ENCODE results near the gene MICU2.

MICU2 gene

DNA sequence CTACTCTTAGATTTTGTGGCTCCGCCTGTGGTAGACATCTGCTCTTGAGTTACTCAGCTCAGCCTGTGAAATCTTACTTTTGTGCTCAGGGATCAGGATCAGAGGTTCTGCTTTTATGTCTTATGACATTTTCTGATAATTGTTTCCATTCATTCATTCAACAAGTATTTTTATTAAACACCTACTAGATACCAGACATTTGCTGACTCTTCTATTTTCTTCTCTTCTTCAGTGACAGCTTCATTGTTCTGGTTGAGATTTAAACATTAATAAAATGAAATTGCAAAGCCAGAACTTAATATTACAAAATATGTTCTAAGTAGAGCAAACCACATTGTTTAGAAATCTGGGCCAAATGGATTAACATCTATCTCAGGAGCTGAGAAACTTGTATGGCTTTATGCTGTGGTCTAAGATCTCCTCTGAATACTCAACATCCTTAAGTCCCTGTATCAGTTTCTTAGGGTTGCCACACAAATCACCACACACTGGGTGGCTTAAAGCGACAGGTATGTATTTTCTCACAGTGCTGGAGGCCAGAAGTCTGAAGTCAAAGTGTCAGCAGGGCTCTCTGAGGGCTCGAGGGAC is 15.8 kb upstream of the MICU2 start:
- no peaks in the 10 kb centered on the region for H3K4me1 ChIP-seq (ENCODE audit: control insufficient read depth, insufficient read depth, low read length)
- DNase-seq (ENCODE audit: low read depth, low spot score) = no peak
- no CpG with 5 or more reads among the region's 3 CpGs for WGBS (ENCODE audit: insufficient coverage, insufficient read length)
- no peaks in the 10 kb centered on the region for H3K9me3 ChIP-seq (ENCODE audit: control insufficient read depth, insufficient read depth, low read length)
- no peak overlapping the region for H3K4me3 ChIP-seq (ENCODE audit: low read length)
- no peaks in the 10 kb centered on the region for H3K36me3 ChIP-seq (ENCODE audit: control insufficient read depth, insufficient read depth, low read length)
- H3K27ac ChIP-seq (ENCODE audit: low read length) = no peak overlapping the region
- H3K27me3 ChIP-seq (ENCODE audit: control insufficient read depth, insufficient read depth, low read length) = no peaks in the 10 kb centered on the region

- H3K4me1 ChIP-seq (ENCODE audit: control insufficient read depth, insufficient read depth, low read length) = no peaks in the 10 kb centered on the region
- H3K36me3 ChIP-seq (ENCODE audit: control insufficient read depth, insufficient read depth, low read length) = no peaks in the 10 kb centered on the region
- H3K27me3 ChIP-seq (ENCODE audit: control insufficient read depth, insufficient read depth, low read length) = no peaks in the 10 kb centered on the region
- H3K27ac ChIP-seq (ENCODE audit: low read length) = no peak overlapping the region
- no peak for DNase-seq (ENCODE audit: low read depth, low spot score)
- no peak overlapping the region for H3K4me3 ChIP-seq (ENCODE audit: low read length)
- no peaks in the 10 kb centered on the region for H3K9me3 ChIP-seq (ENCODE audit: control insufficient read depth, insufficient read depth, low read length)
- no CpG with 5 or more reads among the region's 3 CpGs for whole genome bisulfite sequencing (ENCODE audit: insufficient coverage, insufficient read length)
Measured at GRCh38 chr13:21616880-21617279, 12.9 kb upstream of the MICU2 start.

DNA sequence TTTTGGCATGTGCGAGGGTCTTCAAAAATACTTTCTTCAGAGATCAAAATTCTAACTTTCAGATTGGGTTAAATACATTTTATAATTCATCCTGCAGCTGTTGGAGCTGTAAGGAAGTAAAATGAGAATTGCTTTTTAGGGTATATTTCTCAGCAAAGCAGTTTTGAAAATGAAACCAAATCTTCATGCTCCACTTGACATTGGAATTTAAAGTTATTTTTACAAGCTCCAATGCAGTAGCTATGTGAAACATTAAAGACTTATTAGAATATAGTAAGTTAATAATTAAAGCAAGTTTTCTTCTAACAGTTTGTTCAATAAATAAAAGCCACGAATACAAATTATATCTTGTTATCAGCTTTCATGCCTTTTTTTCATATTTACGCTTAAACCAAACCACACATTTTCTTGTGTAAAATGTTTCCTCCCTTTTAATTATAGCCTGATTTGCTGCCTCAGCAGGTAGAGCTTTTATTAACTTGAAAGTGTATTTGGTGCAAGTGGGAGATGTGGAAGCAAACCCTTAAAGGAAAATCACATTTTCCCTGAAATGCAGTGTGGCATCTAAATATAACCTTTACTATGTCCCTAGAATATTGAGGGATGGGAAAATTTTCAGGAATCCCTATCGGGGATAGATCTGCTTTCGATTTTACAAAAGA is 12.4 kb upstream of the MICU2 start:
- H3K9me3 ChIP-seq (ENCODE audit: control insufficient read depth, insufficient read depth, low read length) = no peaks in the 10 kb centered on the region
- H3K27me3 ChIP-seq (ENCODE audit: control insufficient read depth, insufficient read depth, low read length) = no peaks in the 10 kb centered on the region
- no peaks in the 10 kb centered on the region for H3K36me3 ChIP-seq (ENCODE audit: control insufficient read depth, insufficient read depth, low read length)
- no peak overlapping the region for H3K4me3 ChIP-seq (ENCODE audit: low read length)
- H3K4me1 ChIP-seq (ENCODE audit: control insufficient read depth, insufficient read depth, low read length) = no peaks in the 10 kb centered on the region
- no peak for DNase-seq (ENCODE audit: low read depth, low spot score)
- 100% methylated on average over 1 of the region's 5 CpGs for WGBS (ENCODE audit: insufficient coverage, insufficient read length)
- H3K27ac ChIP-seq (ENCODE audit: low read length) = no peak overlapping the region

DNA sequence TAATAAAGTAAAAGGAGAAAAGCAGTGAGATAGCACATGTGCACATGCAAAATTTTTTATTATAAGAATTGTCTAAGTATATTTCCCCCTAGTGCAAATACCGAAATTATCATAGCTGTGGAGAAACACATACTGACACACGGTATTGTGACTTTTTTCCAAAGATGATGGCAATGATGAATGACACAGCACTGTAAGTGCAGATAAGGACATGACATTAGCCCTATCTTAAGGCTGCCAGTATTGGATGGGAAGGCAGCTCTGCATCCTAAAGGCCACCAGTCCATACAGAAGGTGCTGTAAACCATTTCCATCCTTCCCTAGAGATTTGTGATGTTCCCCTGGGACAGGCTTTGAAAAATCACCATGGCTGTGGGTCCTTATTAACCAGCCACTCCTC is 11.5 kb upstream of the MICU2 start:
- no peaks in the 10 kb centered on the region for H3K4me1 ChIP-seq (ENCODE audit: control insufficient read depth, insufficient read depth, low read length)
- H3K9me3 ChIP-seq (ENCODE audit: control insufficient read depth, insufficient read depth, low read length) = no peaks in the 10 kb centered on the region
- no peak overlapping the region for H3K27ac ChIP-seq (ENCODE audit: low read length)
- no peaks in the 10 kb centered on the region for H3K27me3 ChIP-seq (ENCODE audit: control insufficient read depth, insufficient read depth, low read length)
- H3K36me3 ChIP-seq (ENCODE audit: control insufficient read depth, insufficient read depth, low read length) = no peaks in the 10 kb centered on the region
- no CpG with 5 or more reads among the region's 2 CpGs for WGBS (ENCODE audit: insufficient coverage, insufficient read length)
- H3K4me3 ChIP-seq (ENCODE audit: low read length) = no peak overlapping the region
- no peak for DNase-seq (ENCODE audit: low read depth, low spot score)

DNA sequence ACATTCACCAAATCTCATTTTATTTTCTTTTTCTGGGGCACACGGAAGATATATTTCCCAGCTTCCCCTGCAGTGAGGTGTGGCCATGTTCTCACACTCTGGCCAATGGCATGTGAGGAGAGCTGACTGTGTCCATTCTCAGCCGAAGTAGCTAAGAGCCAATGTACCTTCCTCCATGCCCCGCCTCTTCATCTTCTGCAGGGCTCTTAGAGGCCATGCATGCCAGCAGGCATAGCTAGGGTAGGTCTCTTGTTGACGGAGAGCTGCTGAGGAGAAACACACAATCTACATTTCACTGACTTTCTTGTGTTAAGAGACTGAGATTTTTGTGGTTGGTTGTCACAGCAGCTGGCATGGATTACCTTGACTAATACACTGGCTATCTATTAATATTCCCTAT is 9.8 kb upstream of the MICU2 start:
- Histone ChIP-seq H3K9me3 (ENCODE audit: control insufficient read depth, insufficient read depth, low read length) (no peaks in the 10 kb centered on the region), H3K27ac (ENCODE audit: low read length) (no peak overlapping the region), H3K27me3 (ENCODE audit: control insufficient read depth, insufficient read depth, low read length) (no peaks in the 10 kb centered on the region), H3K4me1 (ENCODE audit: control insufficient read depth, insufficient read depth, low read length) (no peaks in the 10 kb centered on the region), H3K36me3 (ENCODE audit: control insufficient read depth, insufficient read depth, low read length) (no peaks in the 10 kb centered on the region), H3K4me3 (ENCODE audit: low read length) (no peak overlapping the region)
- no CpG with 5 or more reads among the region's 4 CpGs for WGBS (ENCODE audit: insufficient coverage, insufficient read length)
- no peak for DNase-seq (ENCODE audit: low read depth, low spot score)

DNA sequence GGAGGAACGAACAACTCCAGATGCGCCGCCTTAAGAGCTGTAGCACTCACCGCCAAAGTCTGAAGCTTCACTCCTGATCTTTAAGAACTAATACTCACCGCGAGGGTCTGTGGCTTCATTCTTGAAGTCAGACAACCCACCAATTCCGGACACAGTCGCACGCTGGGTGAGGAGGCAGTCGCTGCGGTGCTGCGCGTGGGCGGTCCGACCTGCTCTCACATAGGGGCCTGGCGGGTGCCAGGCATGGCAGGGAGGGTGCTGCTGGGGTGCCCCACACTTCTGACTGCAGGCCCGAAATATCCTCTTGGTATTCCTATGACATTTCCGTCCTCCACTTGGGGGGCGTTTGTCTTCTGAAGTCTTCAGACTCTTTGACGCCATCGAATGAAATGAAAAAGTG is 7.4 kb upstream of the MICU2 start:
- DNase-seq (ENCODE audit: low read depth, low spot score) = no peak
- Histone ChIP-seq H3K4me1 (ENCODE audit: control insufficient read depth, insufficient read depth, low read length) (no peaks in the 10 kb centered on the region), H3K9me3 (ENCODE audit: control insufficient read depth, insufficient read depth, low read length) (no peaks in the 10 kb centered on the region), H3K27me3 (ENCODE audit: control insufficient read depth, insufficient read depth, low read length) (no peaks in the 10 kb centered on the region), H3K36me3 (ENCODE audit: control insufficient read depth, insufficient read depth, low read length) (no peaks in the 10 kb centered on the region), H3K27ac (ENCODE audit: low read length) (no peak overlapping the region), H3K4me3 (ENCODE audit: low read length) (no peak overlapping the region)
- no CpG with 5 or more reads among the region's 21 CpGs for WGBS (ENCODE audit: insufficient coverage, insufficient read length)

DNA sequence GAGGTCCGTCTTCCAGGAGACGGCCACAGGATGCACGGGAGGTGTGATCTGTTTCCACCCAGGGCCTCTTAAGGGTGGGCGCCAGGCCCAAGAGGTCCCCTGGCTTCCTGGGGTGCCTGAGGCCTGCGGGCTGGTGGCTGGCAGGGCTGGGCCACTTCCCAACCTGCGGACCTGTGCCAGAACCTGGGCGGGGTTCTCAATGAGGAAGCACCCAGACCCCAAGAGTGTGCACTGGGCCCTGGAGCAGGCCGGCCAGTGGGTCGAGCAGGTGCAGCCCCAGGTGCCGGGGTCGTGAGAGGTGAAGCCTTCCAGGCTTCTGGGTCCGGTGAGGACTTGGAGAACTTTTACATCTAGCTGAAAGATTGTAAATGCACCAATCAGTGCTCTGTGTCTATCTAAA is 6.7 kb upstream of the MICU2 start:
- H3K4me1 ChIP-seq (ENCODE audit: control insufficient read depth, insufficient read depth, low read length) = no peaks in the 10 kb centered on the region
- no peaks in the 10 kb centered on the region for H3K27me3 ChIP-seq (ENCODE audit: control insufficient read depth, insufficient read depth, low read length)
- no peaks in the 10 kb centered on the region for H3K9me3 ChIP-seq (ENCODE audit: control insufficient read depth, insufficient read depth, low read length)
- H3K36me3 ChIP-seq (ENCODE audit: control insufficient read depth, insufficient read depth, low read length) = no peaks in the 10 kb centered on the region
- DNase-seq (ENCODE audit: low read depth, low spot score) = no peak
- no peak overlapping the region for H3K27ac ChIP-seq (ENCODE audit: low read length)
- no CpG with 5 or more reads among the region's 12 CpGs for WGBS (ENCODE audit: insufficient coverage, insufficient read length)
- H3K4me3 ChIP-seq (ENCODE audit: low read length) = no peak overlapping the region

DNA sequence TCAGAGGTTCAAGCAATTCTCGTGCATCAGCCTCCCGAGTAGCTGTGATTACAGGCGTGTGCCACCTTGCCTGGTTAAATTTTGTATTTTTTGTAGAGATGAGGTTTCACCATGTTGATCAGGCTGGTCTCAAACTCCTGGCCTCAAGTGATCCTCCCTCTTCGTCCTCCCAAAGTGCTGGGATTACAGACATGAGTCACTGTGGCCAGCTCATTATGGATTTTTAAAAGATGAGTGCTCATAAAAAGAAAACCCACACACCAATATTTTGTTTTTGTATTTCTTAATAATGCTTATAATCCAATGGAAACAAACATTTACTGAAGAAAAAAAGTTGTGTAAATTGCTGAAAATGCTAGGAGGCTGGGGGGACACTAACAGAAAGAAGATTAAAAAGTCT is 5.0 kb upstream of the MICU2 start:
- H3K27me3 ChIP-seq (ENCODE audit: control insufficient read depth, insufficient read depth, low read length) = no peaks in the 10 kb centered on the region
- no peaks in the 10 kb centered on the region for H3K4me1 ChIP-seq (ENCODE audit: control insufficient read depth, insufficient read depth, low read length)
- H3K4me3 ChIP-seq (ENCODE audit: low read length) = no peak overlapping the region
- DNase-seq (ENCODE audit: low read depth, low spot score) = no peak
- no peak overlapping the region for H3K27ac ChIP-seq (ENCODE audit: low read length)
- H3K9me3 ChIP-seq (ENCODE audit: control insufficient read depth, insufficient read depth, low read length) = no peaks in the 10 kb centered on the region
- no CpG with 5 or more reads among the region's 4 CpGs for WGBS (ENCODE audit: insufficient coverage, insufficient read length)
- no peaks in the 10 kb centered on the region for H3K36me3 ChIP-seq (ENCODE audit: control insufficient read depth, insufficient read depth, low read length)

GRCh38 chr13:21606796-21607195 is 2.8 kb upstream of the MICU2 start:
- no peaks in the 10 kb centered on the region for H3K27me3 ChIP-seq (ENCODE audit: control insufficient read depth, insufficient read depth, low read length)
- no peak overlapping the region for H3K27ac ChIP-seq (ENCODE audit: low read length)
- H3K36me3 ChIP-seq (ENCODE audit: control insufficient read depth, insufficient read depth, low read length) = no peaks in the 10 kb centered on the region
- no peak overlapping the region for H3K4me3 ChIP-seq (ENCODE audit: low read length)
- no peaks in the 10 kb centered on the region for H3K9me3 ChIP-seq (ENCODE audit: control insufficient read depth, insufficient read depth, low read length)
- WGBS (ENCODE audit: insufficient coverage, insufficient read length) = no CpG with 5 or more reads among the region's 6 CpGs
- no peaks in the 10 kb centered on the region for H3K4me1 ChIP-seq (ENCODE audit: control insufficient read depth, insufficient read depth, low read length)
- DNase-seq (ENCODE audit: low read depth, low spot score) = no peak

GRCh38 chr13:21606251-21606650 is 2.3 kb upstream of the MICU2 start:
- DNase-seq (ENCODE audit: low read depth, low spot score) = no peak
- Histone ChIP-seq H3K36me3 (ENCODE audit: control insufficient read depth, insufficient read depth, low read length) (no peaks in the 10 kb centered on the region), H3K4me3 (ENCODE audit: low read length) (no peak overlapping the region), H3K27me3 (ENCODE audit: control insufficient read depth, insufficient read depth, low read length) (no peaks in the 10 kb centered on the region), H3K9me3 (ENCODE audit: control insufficient read depth, insufficient read depth, low read length) (no peaks in the 10 kb centered on the region), H3K27ac (ENCODE audit: low read length) (no peak overlapping the region), H3K4me1 (ENCODE audit: control insufficient read depth, insufficient read depth, low read length) (no peaks in the 10 kb centered on the region)
- WGBS (ENCODE audit: insufficient coverage, insufficient read length) = no CpG with 5 or more reads among the region's 2 CpGs

GRCh38 chr13:21596722-21597121 is 7.2 kb downstream of the MICU2 start:
- no peak overlapping the region for H3K4me3 ChIP-seq (ENCODE audit: low read length)
- H3K4me1 ChIP-seq (ENCODE audit: control insufficient read depth, insufficient read depth, low read length) = peaks cover 4% of the 10 kb centered on the region; the same call in 1 of the 2 replicates
- no peaks in the 10 kb centered on the region for H3K27me3 ChIP-seq (ENCODE audit: control insufficient read depth, insufficient read depth, low read length)
- no peak overlapping the region for H3K27ac ChIP-seq (ENCODE audit: low read length)
- H3K36me3 ChIP-seq (ENCODE audit: control insufficient read depth, insufficient read depth, low read length) = no peaks in the 10 kb centered on the region
- no peak for DNase-seq (ENCODE audit: low read depth, low spot score)
- H3K9me3 ChIP-seq (ENCODE audit: control insufficient read depth, insufficient read depth, low read length) = no peaks in the 10 kb centered on the region

Data from iPS DF 6.9 (cell line).